ENCODE results near the gene RPGRIP1. TPM values are rescaled to one million over a fixed set of nuclear protein-coding genes. Genes with fewer than 3 reads are reported as not detected.
"Not testable (repeated sequence)": the region's sequence is repeated elsewhere in the genome, so short reads cannot be mapped to it uniquely, and the experiment has no call there.

Gene RPGRIP1
- total RNA-seq, 1 donor from 2014 or later = 1.1 TPM

GRCh38 chr14:21287168-21287567 is 7.3 kb downstream of the RPGRIP1 start:
- H3K27ac ChIP-seq = no peak overlapping the region
- no peaks in the 10 kb centered on the region for H3K4me1 ChIP-seq
- ATAC-seq (no peak), DNase-seq (no peak)
- intact Hi-C loops (cut with DNase I) = no loop called here
- no peaks in the 10 kb centered on the region for H3K27me3 ChIP-seq (ENCODE audit: low read depth)
- no peaks in the 10 kb centered on the region for H3K9me3 ChIP-seq
- H3K36me3 ChIP-seq = no peaks in the 10 kb centered on the region
- no peak for TF ChIP-seq CTCF (IDR thresholded peaks at IDR 0.05)
- no peak overlapping the region for H3K4me3 ChIP-seq

- H3K36me3 ChIP-seq; H3K27ac ChIP-seq; H3K27me3 ChIP-seq (ENCODE audit: low read depth); H3K4me3 ChIP-seq; ATAC-seq; DNase-seq; intact Hi-C loops (cut with DNase I); H3K4me1 ChIP-seq; H3K9me3 ChIP-seq: not testable (repeated sequence)
These were observed 14.1 kb downstream of the RPGRIP1 start for GRCh38 chr14:21294026-21294425.

- no peak for TF ChIP-seq CTCF (IDR thresholded peaks at IDR 0.05)
- Histone ChIP-seq H3K27ac (no peak overlapping the region), H3K4me3 (no peak overlapping the region), H3K4me1 (peaks cover 5% of the 10 kb centered on the region), H3K36me3 (no peaks in the 10 kb centered on the region), H3K27me3 (ENCODE audit: low read depth) (peaks cover 21% of the 10 kb centered on the region), H3K9me3 (no peaks in the 10 kb centered on the region)
- intact Hi-C loops (cut with DNase I) = no loop called here
- DNase-seq = no peak
- no peak for ATAC-seq
These were observed 18.5 kb downstream of the RPGRIP1 start for GRCh38 chr14:21298358-21298757.

DNA sequence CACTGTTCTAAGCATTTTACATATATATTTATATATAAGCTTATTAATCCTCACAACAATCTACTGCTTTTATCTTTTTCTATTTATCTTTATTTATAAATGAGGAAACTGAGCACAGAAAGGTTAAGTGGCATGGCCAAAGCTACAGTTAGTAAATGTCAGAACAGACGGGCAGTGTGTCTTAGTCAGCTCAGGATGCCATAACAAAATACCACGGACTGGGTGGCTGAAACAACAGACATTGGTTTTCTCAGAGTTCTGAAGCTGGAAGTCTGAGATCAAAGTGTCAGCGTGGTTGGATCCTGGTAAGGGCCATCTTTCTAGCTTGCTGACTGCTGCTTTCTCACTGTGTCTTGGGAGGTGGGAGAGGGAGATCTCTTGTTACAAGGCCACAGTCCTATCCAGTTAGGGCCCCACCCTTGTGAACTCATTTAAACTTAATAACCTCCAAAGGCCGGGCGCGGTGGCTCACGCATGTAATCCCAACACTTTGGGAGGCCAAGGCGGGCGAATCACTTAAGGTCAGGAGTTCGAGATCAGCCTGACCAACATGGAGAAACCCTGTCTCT is 19.8 kb downstream of the RPGRIP1 start:
- no peaks in the 10 kb centered on the region for H3K9me3 ChIP-seq
- no peaks in the 10 kb centered on the region for H3K36me3 ChIP-seq
- DNase-seq (no peak), ATAC-seq (no peak)
- no peak overlapping the region for H3K27ac ChIP-seq
- H3K4me3 ChIP-seq = no peak overlapping the region
- H3K4me1 ChIP-seq = peaks cover 5% of the 10 kb centered on the region
- intact Hi-C loops (cut with DNase I) = no loop called here
- peaks cover 22% of the 10 kb centered on the region for H3K27me3 ChIP-seq (ENCODE audit: low read depth)
- no peak for TF ChIP-seq CTCF (IDR thresholded peaks at IDR 0.05)

DNA sequence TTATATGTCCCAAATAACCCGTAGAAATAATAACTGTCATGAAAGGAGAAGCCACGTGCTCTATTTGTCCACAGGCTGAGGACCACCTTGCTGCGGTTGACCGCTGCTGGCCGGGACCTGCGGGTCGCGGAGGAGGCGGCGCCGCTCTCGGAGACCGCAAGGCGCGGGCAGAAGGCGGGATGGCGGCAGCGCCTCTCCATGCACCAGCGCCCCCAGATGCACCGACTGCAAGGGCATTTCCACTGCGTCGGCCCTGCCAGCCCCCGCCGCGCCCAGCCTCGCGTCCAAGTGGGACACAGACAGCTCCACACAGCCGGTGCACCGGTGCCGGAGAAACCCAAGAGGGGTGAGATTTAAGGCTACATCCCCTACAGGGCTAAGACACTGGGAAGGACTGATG is 21.0 kb downstream of the RPGRIP1 start:
- Histone ChIP-seq H3K9me3 (no peaks in the 10 kb centered on the region), H3K36me3 (no peaks in the 10 kb centered on the region), H3K4me1 (peaks cover 5% of the 10 kb centered on the region), H3K27me3 (ENCODE audit: low read depth) (peaks cover 22% of the 10 kb centered on the region), H3K4me3 (peak overlapping the region; percentile 41), H3K27ac (no peak overlapping the region)
- ATAC-seq (peak; percentile 25 to 48), DNase-seq (peak; percentile 47)
- TF ChIP-seq CTCF (IDR thresholded peaks at IDR 0.05) = no peak
- intact Hi-C loops (cut with DNase I) = no loop called here

- no peaks in the 10 kb centered on the region for H3K9me3 ChIP-seq
- no peak for TF ChIP-seq CTCF (IDR thresholded peaks at IDR 0.05)
- peaks cover 5% of the 10 kb centered on the region for H3K4me1 ChIP-seq
- DNase-seq (no peak), ATAC-seq (no peak)
- H3K27ac ChIP-seq = no peak overlapping the region
- peaks cover 22% of the 10 kb centered on the region for H3K27me3 ChIP-seq (ENCODE audit: low read depth)
- intact Hi-C loops (cut with DNase I) = no loop called here
- H3K4me3 ChIP-seq = no peak overlapping the region
- no peaks in the 10 kb centered on the region for H3K36me3 ChIP-seq
These were observed 22.3 kb downstream of the RPGRIP1 start for GRCh38 chr14:21302013-21302835.

- H3K27me3 ChIP-seq (ENCODE audit: low read depth) = peaks cover 22% of the 10 kb centered on the region
- H3K4me3 ChIP-seq; DNase-seq; H3K9me3 ChIP-seq; H3K4me1 ChIP-seq; H3K36me3 ChIP-seq; ATAC-seq; intact Hi-C loops (cut with DNase I); H3K27ac ChIP-seq: not testable (repeated sequence)
These were observed 22.9 kb downstream of the RPGRIP1 start for GRCh38 chr14:21302836-21303140.
